Smooth muscle cell of the brain vasculature (primary cell): ENCODE results near the gene CEP85L.

Experiments
- DNase-seq: peaks from one replicate; pipeline ENCODE4 v3.0.0-alpha.2; 2012; ENCODE audit warnings: low read depth, low spot score

CEP85L gene

GRCh38 chr6:118419448-118420394, 231.7 kb downstream of the CEP85L start:
- no peak for DNase-seq
